GM23248 (cell line): Measurements from ENCODE around the gene GSTO2.

Experiments used
- EZH2 ChIP-seq: fragments of 200-600 bp; sonication (generic); IDR thresholded peaks from 2 replicates; pipeline ENCODE4 v1.6.1; 2018; ENCODE audit warnings: antibody characterized with exemption, mild to moderate bottlenecking; ENCODE audit not compliant: insufficient read depth, poor library complexity, severe bottlenecking
- EZH2phosphoT487 ChIP-seq: fragments of 200-600 bp; sonication (generic); IDR thresholded peaks from 2 replicates; pipeline ENCODE4 v1.6.1; 2018; ENCODE audit warnings: antibody characterized with exemption, moderate library complexity, mild to moderate bottlenecking, low read depth; ENCODE audit not compliant: insufficient read depth

- TF ChIP-seq EZH2 (no peak), EZH2phosphoT487 (no peak)
These were observed 45.9 kb downstream of the GSTO2 start for GRCh38 chr10:104314591-104315485.
